HepG2 (cell line): ENCODE results near the gene ITGB5. TPM values are rescaled to one million over a fixed set of nuclear protein-coding genes. Genes with fewer than 3 reads are reported as not detected.

Source experiments
- ATAC-seq: fragments of 200-7000 bp; cut with Tn5 transposase; 3 replicates; pipeline ENCODE4 v1.9.1; 2020; ENCODE audit warnings: mild to moderate bottlenecking, moderate library complexity
- BruUV-seq: library from RNA; stranded (reverse); fragments of 400-500 nt; replicated peaks from 2 replicates; lab custom pipeline; 2021; lab: Mats Ljungman, UMichigan
- CTCF ChIA-PET: fragments of 300-600 bp; formaldehyde crosslinking; extraction: SDS; loops from one replicate; lab custom pipeline; 2021; ENCODE audit warnings: low total read pairs, inconsistent platforms, low intra/inter-chr PET ratio; lab: Yijun Ruan, JAX
- POLR2A ChIA-PET: fragments of 350-600 bp; sonication (Branson Sonifier 250); formaldehyde crosslinking; loops from one replicate; lab custom pipeline; 2020; ENCODE audit warnings: antibody characterized with exemption, inconsistent platforms; lab: Yijun Ruan, JAX
- DNase-seq: peaks from one replicate; pipeline ENCODE4 v3.0.0-alpha.2; 2015; ENCODE audit warnings: low spot score
- FAIRE-seq: peaks from 3 replicates; lab custom pipeline; 2011; peaks lifted over from hg19 to GRCh38; lab: Jason Lieb, UNC
- H2AFZ ChIP-seq: one replicate; pipeline ENCODE4 v1.6.1; 2011; ENCODE audit warnings: low read length, inconsistent platforms
- H3K27ac ChIP-seq: fragments of 300-600 bp; 3 replicates; pipeline ENCODE4 v1.8.0; 2011; ENCODE audit warnings: mixed run types, mild to moderate bottlenecking, mixed read lengths, low read length, inconsistent platforms; ENCODE audit not compliant: insufficient read depth; ENCODE audit errors: extremely low read length
- H3K27me3 ChIP-seq, 2 experiments: fragments of 200-600 bp in 1 of 2; 2 replicates in 1 of 2; 3 replicates in 1 of 2; pipeline versions ENCODE4 v1.6.0 to v1.8.0; 2011; ENCODE audit warnings: low read length in 2 of 2, mild to moderate bottlenecking in 2 of 2, moderate library complexity in 2 of 2, inconsistent platforms in 1 of 2; ENCODE audit not compliant: insufficient read depth in 2 of 2, control insufficient read depth in 1 of 2
- H3K36me3 ChIP-seq, 2 experiments: fragments of 200-600 bp in 1 of 2; replicated peaks in 1 of 2; 2 replicates in 1 of 2; 3 replicates in 1 of 2; pipeline versions ENCODE4 v1.5.1 to v1.8.0; 2011; ENCODE audit warnings: low read length in 2 of 2, inconsistent platforms in 1 of 2; ENCODE audit not compliant: insufficient read depth in 2 of 2, control insufficient read depth in 1 of 2
- H3K4me1 ChIP-seq: 2 replicates; pipeline ENCODE4 v1.5.1; 2012; ENCODE audit warnings: low read length, inconsistent platforms; ENCODE audit not compliant: insufficient read depth
- H3K4me2 ChIP-seq: 2 replicates; pipeline ENCODE4 v1.6.0; 2011; ENCODE audit warnings: low read depth, low read length, inconsistent platforms
- H3K4me3 ChIP-seq, 3 experiments: fragments of 200-600 bp in 1 of 3; sonication (generic), shearing (Covaris generic) in 1 of 3; replicated peaks in 1 of 3; 2 replicates each; pipeline ENCODE4 v1.5.1; 2011 to 2016; ENCODE audit warnings: low read length in 3 of 3, inconsistent platforms in 2 of 3, low read depth in 2 of 3, mild to moderate bottlenecking in 2 of 3, control low read depth in 1 of 3, mixed read lengths in 1 of 3; ENCODE audit not compliant: insufficient read depth in 1 of 3
- H3K79me2 ChIP-seq: one replicate; pipeline ENCODE4 v1.6.1; 2011; ENCODE audit warnings: low read length, inconsistent platforms; ENCODE audit not compliant: insufficient read depth
- H3K9ac ChIP-seq: 2 replicates; pipeline ENCODE4 v1.6.0; 2011; ENCODE audit warnings: mild to moderate bottlenecking, low read depth, low read length, inconsistent platforms; ENCODE audit not compliant: insufficient read depth
- H3K9me3 ChIP-seq: 2 replicates; pipeline ENCODE4 v1.5.1; 2012; ENCODE audit warnings: mild to moderate bottlenecking, low read length
- H4K20me1 ChIP-seq: 2 replicates; pipeline ENCODE4 v1.6.0; 2011; ENCODE audit warnings: inconsistent platforms, mild to moderate bottlenecking, low read length, moderate library complexity; ENCODE audit not compliant: insufficient read depth
- BCL6 ChIP-seq: IDR thresholded peaks from 2 replicates; pipeline ENCODE4 v1.6.1; 2016; ENCODE audit warnings: missing genetic modification reagents, missing compliant biosample characterization
- EP300 ChIP-seq, 3 experiments: sonication (generic) in 1 of 3; formaldehyde crosslinking in 1 of 3; IDR thresholded peaks; 2 replicates each; pipeline versions ENCODE4 v1.5.1 to v1.6.1; 2011 to 2020; ENCODE audit warnings: low read depth in 2 of 3, low read length in 2 of 3, borderline replicate concordance in 1 of 3, improper control_type of control experiment in 1 of 3, mild to moderate bottlenecking in 1 of 3, missing genetic modification reagents in 1 of 3, moderate library complexity in 1 of 3
- HNRNPK ChIP-seq: fragments of 200-400 bp; formaldehyde crosslinking; IDR thresholded peaks from 2 replicates; pipeline ENCODE4 v1.6.1; 2018; ENCODE audit warnings: low read length, low read depth, moderate library complexity, mild to moderate bottlenecking; ENCODE audit not compliant: poor library complexity, severe bottlenecking
- MTF2 ChIP-seq: sonication (generic); formaldehyde crosslinking; IDR thresholded peaks from 2 replicates; pipeline ENCODE4 v1.5.0; 2020; ENCODE audit warnings: missing genetic modification reagents, borderline replicate concordance
- NFE2L2 ChIP-seq: fragments of 150-350 bp; IDR thresholded peaks from 2 replicates; pipeline ENCODE4 v1.6.1; 2014; ENCODE audit warnings: low read length
- SMARCE1 ChIP-seq: fragments of 450-650 bp; IDR thresholded peaks from 2 replicates; pipeline ENCODE4 v1.6.1; 2017; ENCODE audit warnings: borderline replicate concordance
- ZFP41 ChIP-seq: sonication (generic); formaldehyde crosslinking; IDR thresholded peaks from 2 replicates; pipeline ENCODE4 v1.4.0; 2020; ENCODE audit warnings: mild to moderate bottlenecking, missing genetic modification reagents, borderline replicate concordance
- ZFY ChIP-seq: sonication (generic); formaldehyde crosslinking; IDR thresholded peaks from 2 replicates; pipeline ENCODE4 v1.4.0; 2020; ENCODE audit warnings: missing genetic modification reagents
- ZNF431 ChIP-seq: sonication (generic); formaldehyde crosslinking; IDR thresholded peaks from 2 replicates; pipeline ENCODE4 v1.9.0; 2022; ENCODE audit warnings: missing genetic modification reagents, low read depth, mild to moderate bottlenecking, borderline replicate concordance
- ZNF772 ChIP-seq: sonication (generic); formaldehyde crosslinking; IDR thresholded peaks from 2 replicates; pipeline ENCODE4 v1.5.0; 2020; ENCODE audit warnings: mild to moderate bottlenecking, missing genetic modification reagents
- WGBS: methylation state at CpG from one replicate; pipeline ENCODE4 v1.1.6; 2017; ENCODE audit warnings: low lambda C conversion rate; 5-methylcytosine and 5-hydroxymethylcytosine counted together
- in situ Hi-C: cut with HindIII; loops from 2 replicates; pipeline ENCODE4 v1.10.0; 2017; ENCODE audit warnings: low pct_unique_long_range_greater_than_20kb; ENCODE audit not compliant: extremely low pct_ligation_motif_present
- intact Hi-C: fragments of 100-400 bp; cut with micrococcal nuclease; formaldehyde crosslinking; loops from one replicate; pipeline ENCODE4 v1.10.0; 2022; ENCODE audit not compliant: unreplicated experiment
- polyA plus RNA-seq, 8 experiments: library from polyadenylated mRNA; depleted of rRNA in 3 of 8; stranded (reverse) in 7 of 8; unstranded in 1 of 8; fragments of >200 nt; fragmentation: Illumina TruSeq in 4 of 8; extraction: Trizol in 4 of 8; gene quantifications; 2 replicates each; pipeline versions ENCODE4 v1.2.1 to v1.2.3, GENCODE V29; 2011 to 2016; ENCODE audit warnings: low read depth in 4 of 8, missing spikeins in 1 of 8, mixed read lengths in 1 of 8; ENCODE audit not compliant: insufficient read depth in 1 of 8
- total RNA-seq, 5 experiments: library from RNA; depleted of rRNA; stranded (reverse); fragments of >200 nt; fragmentation: Illumina TruSeq; extraction: Trizol; gene quantifications; 2 replicates each; pipeline ENCODE4 v1.2.3, GENCODE V29; 2016; ENCODE audit warnings: low read depth in 1 of 5
- TF ChIP-seq, protein P1 (sequence below): sonication (generic); formaldehyde crosslinking; IDR thresholded peaks from 2 replicates; pipeline ENCODE4 v1.4.0; 2020; ENCODE audit warnings: mild to moderate bottlenecking, low read depth, missing genetic modification reagents
- TF ChIP-seq, protein P2 (sequence below): sonication (generic); formaldehyde crosslinking; IDR thresholded peaks from 2 replicates; pipeline ENCODE4 v1.5.0; 2020; ENCODE audit warnings: mild to moderate bottlenecking, missing genetic modification reagents, borderline replicate concordance
- TF ChIP-seq, protein P3 (sequence below): sonication (generic); formaldehyde crosslinking; IDR thresholded peaks from 2 replicates; pipeline ENCODE4 v1.5.0; 2020; ENCODE audit warnings: missing genetic modification reagents
- TF ChIP-seq, protein P4 (sequence below): sonication (generic); formaldehyde crosslinking; IDR thresholded peaks from 2 replicates; pipeline ENCODE4 v1.4.0; 2020; ENCODE audit warnings: mild to moderate bottlenecking, missing genetic modification reagents, borderline replicate concordance
- TF ChIP-seq, protein P5 (sequence below): IDR thresholded peaks from 2 replicates; pipeline ENCODE4 v1.6.1; 2016; ENCODE audit warnings: mild to moderate bottlenecking

The ITGB5 gene
- total and polyA plus RNA-seq, 2 of the 13 experiments (the other 11 are each of a cell fraction or from before 2014, with no cell fraction given): 74.1 to 343 TPM

- DNase-seq: no peak
- no peaks in the 10 kb centered on the region for H3K79me2 ChIP-seq
- no peak for FAIRE-seq
- in situ Hi-C loops (no loop called here), intact Hi-C loops (no loop called here)
- H4K20me1 ChIP-seq: no peaks in the 10 kb centered on the region
- no TSS peak for BruUV-seq
- 96% methylated on average over 10 of the region's 10 CpGs for WGBS
- ChIA-PET POLR2A (no interaction called here), CTCF (no interaction called here)
- no peaks in the 10 kb centered on the region for H3K27me3 ChIP-seq
- H3K4me3 ChIP-seq: no peak overlapping the region
- H3K9me3 ChIP-seq: no peaks in the 10 kb centered on the region
- no peak overlapping the region for H3K9ac ChIP-seq
- H3K4me1 ChIP-seq: no peaks in the 10 kb centered on the region
- ATAC-seq: no peak
- no peak overlapping the region for H3K27ac ChIP-seq
- H2AFZ ChIP-seq: no peak overlapping the region
- H3K36me3 ChIP-seq: peaks cover 33 to 75% of the 10 kb centered on the region in 2 experiments
- no peak overlapping the region for H3K4me2 ChIP-seq
- TF ChIP-seq MTF2: no peak
- no peak for TF ChIP-seq ZFY
- TF ChIP-seq, protein P1, sequence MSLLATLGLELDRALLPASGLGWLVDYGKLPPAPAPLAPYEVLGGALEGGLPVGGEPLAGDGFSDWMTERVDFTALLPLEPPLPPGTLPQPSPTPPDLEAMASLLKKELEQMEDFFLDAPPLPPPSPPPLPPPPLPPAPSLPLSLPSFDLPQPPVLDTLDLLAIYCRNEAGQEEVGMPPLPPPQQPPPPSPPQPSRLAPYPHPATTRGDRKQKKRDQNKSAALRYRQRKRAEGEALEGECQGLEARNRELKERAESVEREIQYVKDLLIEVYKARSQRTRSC (CRISPR knock-in tag): no peak
- TF ChIP-seq ZFP41 (CRISPR knock-in tag): no peak
- no peak for TF ChIP-seq ZNF772 (CRISPR knock-in tag)
- TF ChIP-seq, protein P2, sequence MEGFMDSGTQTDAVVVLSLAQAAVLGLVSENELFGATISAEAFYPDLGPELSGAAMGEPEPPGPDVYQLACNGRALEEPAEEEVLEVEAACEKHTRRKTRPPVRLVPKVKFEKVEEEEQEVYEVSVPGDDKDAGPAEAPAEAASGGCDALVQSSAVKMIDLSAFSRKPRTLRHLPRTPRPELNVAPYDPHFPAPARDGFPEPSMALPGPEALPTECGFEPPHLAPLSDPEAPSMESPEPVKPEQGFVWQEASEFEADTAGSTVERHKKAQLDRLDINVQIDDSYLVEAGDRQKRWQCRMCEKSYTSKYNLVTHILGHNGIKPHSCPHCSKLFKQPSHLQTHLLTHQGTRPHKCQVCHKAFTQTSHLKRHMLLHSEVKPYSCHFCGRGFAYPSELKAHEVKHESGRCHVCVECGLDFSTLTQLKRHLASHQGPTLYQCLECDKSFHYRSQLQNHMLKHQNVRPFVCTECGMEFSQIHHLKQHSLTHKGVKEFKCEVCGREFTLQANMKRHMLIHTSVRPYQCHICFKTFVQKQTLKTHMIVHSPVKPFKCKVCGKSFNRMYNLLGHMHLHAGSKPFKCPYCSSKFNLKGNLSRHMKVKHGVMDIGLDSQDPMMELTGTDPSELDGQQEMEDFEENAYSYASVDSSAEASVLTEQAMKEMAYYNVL (CRISPR knock-in tag): no peak
- TF ChIP-seq, protein P3, sequence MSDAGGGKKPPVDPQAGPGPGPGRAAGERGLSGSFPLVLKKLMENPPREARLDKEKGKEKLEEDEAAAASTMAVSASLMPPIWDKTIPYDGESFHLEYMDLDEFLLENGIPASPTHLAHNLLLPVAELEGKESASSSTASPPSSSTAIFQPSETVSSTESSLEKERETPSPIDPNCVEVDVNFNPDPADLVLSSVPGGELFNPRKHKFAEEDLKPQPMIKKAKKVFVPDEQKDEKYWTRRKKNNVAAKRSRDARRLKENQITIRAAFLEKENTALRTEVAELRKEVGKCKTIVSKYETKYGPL (CRISPR knock-in tag): no peak
- no peak for TF ChIP-seq ZNF431
- no peak for TF ChIP-seq EP300 (IDR thresholded peaks at IDR 0.05; ENCODE audit: low read depth in 2 of 2, low read length in 2 of 2)
- TF ChIP-seq EP300 (CRISPR knock-in tag; IDR thresholded peaks at IDR 0.05; ENCODE audit: borderline replicate concordance): no peak
- TF ChIP-seq, protein P4, sequence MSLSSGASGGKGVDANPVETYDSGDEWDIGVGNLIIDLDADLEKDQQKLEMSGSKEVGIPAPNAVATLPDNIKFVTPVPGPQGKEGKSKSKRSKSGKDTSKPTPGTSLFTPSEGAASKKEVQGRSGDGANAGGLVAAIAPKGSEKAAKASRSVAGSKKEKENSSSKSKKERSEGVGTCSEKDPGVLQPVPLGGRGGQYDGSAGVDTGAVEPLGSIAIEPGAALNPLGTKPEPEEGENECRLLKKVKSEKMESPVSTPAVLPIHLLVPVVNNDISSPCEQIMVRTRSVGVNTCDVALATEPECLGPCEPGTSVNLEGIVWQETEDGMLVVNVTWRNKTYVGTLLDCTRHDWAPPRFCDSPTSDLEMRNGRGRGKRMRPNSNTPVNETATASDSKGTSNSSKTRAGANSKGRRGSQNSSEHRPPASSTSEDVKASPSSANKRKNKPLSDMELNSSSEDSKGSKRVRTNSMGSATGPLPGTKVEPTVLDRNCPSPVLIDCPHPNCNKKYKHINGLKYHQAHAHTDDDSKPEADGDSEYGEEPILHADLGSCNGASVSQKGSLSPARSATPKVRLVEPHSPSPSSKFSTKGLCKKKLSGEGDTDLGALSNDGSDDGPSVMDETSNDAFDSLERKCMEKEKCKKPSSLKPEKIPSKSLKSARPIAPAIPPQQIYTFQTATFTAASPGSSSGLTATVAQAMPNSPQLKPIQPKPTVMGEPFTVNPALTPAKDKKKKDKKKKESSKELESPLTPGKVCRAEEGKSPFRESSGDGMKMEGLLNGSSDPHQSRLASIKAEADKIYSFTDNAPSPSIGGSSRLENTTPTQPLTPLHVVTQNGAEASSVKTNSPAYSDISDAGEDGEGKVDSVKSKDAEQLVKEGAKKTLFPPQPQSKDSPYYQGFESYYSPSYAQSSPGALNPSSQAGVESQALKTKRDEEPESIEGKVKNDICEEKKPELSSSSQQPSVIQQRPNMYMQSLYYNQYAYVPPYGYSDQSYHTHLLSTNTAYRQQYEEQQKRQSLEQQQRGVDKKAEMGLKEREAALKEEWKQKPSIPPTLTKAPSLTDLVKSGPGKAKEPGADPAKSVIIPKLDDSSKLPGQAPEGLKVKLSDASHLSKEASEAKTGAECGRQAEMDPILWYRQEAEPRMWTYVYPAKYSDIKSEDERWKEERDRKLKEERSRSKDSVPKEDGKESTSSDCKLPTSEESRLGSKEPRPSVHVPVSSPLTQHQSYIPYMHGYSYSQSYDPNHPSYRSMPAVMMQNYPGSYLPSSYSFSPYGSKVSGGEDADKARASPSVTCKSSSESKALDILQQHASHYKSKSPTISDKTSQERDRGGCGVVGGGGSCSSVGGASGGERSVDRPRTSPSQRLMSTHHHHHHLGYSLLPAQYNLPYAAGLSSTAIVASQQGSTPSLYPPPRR (CRISPR knock-in tag): no peak
- no peak for TF ChIP-seq BCL6 (CRISPR knock-in tag)
- TF ChIP-seq NFE2L2: no peak
- TF ChIP-seq, protein P5, sequence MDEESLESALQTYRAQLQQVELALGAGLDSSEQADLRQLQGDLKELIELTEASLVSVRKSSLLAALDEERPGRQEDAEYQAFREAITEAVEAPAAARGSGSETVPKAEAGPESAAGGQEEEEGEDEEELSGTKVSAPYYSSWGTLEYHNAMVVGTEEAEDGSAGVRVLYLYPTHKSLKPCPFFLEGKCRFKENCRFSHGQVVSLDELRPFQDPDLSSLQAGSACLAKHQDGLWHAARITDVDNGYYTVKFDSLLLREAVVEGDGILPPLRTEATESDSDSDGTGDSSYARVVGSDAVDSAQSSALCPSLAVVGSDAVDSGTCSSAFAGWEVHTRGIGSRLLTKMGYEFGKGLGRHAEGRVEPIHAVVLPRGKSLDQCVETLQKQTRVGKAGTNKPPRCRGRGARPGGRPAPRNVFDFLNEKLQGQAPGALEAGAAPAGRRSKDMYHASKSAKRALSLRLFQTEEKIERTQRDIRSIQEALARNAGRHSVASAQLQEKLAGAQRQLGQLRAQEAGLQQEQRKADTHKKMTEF: no peak
- TF ChIP-seq HNRNPK: no peak
- TF ChIP-seq SMARCE1: no peak
Measured at GRCh38 chr3:124799676-124800075, 87.5 kb downstream of the ITGB5 start.
